ENCODE measurements around the gene KLK11. TPM values are rescaled to one million over a fixed set of nuclear protein-coding genes. Genes with fewer than 3 reads are reported as not detected.

KLK11 gene
- total and polyA plus RNA-seq, 11 donors, result 0.32 to 19.1 (median 0.38) TPM; not detected in 7

GRCh38 chr19:51000981-51001380 is 25.4 kb downstream of the KLK11 start:
- 26 to 34% (median 31%) methylated on average over 16 of the region's 16 CpGs for WGBS, 4 donors
- H3K9me3 ChIP-seq, result no peaks in the 10 kb centered on the region
- TF ChIP-seq CTCF (IDR thresholded peaks at IDR 0.05) (no peak), POLR2A (IDR thresholded peaks at IDR 0.05) (no peak)

DNA sequence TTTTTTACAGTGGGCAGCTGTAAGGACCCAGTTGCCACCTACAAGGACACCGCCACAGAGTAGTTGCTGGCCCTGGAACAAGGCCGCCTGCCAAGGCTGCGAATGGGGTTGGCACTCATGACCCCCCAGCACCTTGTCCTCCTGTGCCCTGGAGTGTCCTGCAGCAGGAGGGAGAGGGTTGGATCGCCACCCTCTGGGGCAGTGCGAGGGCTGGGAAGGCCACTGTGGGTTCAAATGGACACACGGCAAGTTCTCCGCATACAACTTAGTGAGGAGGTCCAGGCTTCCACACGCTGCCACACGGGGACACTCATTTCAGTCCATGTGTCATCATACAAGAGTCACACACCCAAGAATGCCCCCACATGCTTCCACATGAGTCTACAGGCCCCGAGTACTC is 26.0 kb downstream of the KLK11 start:
- H3K27me3 ChIP-seq, result peaks cover 14 to 70% (median 29%) of the 10 kb centered on the region in 9 donors
- 87 to 91% (median 89%) methylated on average over 6 to 10 of the region's 10 CpGs for WGBS, 4 donors

More at GRCh38 chr19:51000981-51001380, 25.4 kb downstream of the KLK11 start:
- Histone ChIP-seq H3K27me3 (peaks cover 14 to 67% (median 29%) of the 10 kb centered on the region in 9 donors), H3K4me1 (no peaks in the 10 kb centered on the region), H3K36me3 (no peaks in the 10 kb centered on the region), H3K4me3 (no peak overlapping the region), H3K27ac (no peak overlapping the region)
- ATAC-seq (peak in 1 of 4 donors; percentile 20), DNase-seq (no peak)
- intact Hi-C loops (cut with DNase I), result no loop called here

DNA sequence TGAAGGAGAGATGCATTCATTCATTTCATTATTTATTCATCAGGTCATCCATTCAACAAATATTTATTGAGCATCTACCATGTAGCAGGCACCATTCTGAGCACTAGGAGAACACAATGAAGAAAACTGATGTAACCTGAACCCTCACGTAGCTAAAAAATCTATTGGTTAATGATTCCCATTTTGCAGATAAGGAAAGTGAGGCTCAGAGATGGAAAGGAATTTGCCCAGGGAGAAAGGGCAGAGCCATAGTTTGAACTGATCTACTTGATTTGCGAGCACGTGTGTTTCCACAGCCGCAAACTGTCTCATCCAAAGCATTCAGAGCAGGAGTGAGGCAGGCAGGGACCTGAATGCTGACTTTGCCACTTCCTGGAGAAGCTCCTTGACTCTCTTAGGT is 27.7 kb downstream of the KLK11 start:
- Histone ChIP-seq H3K4me3 (no peak overlapping the region), H3K36me3 (no peaks in the 10 kb centered on the region), H3K27ac (no peak overlapping the region), H3K9me3 (no peaks in the 10 kb centered on the region), H3K27me3 (peaks cover 14 to 62% (median 29%) of the 10 kb centered on the region in 9 donors), H3K4me1 (no peaks in the 10 kb centered on the region)
- TF ChIP-seq CTCF (IDR thresholded peaks at IDR 0.05) (no peak), POLR2A (IDR thresholded peaks at IDR 0.05) (no peak)
- DNase-seq (no peak), ATAC-seq (no peak)
- WGBS, 4 donors, result 79 to 84% (median 81%) methylated on average over 4 of the region's 4 CpGs
- intact Hi-C loops (cut with DNase I), result no loop called here

More for the DNA sequence above, 26.0 kb downstream of the KLK11 start:
- DNase-seq, result no peak
- Histone ChIP-seq H3K4me1 (no peaks in the 10 kb centered on the region), H3K36me3 (no peaks in the 10 kb centered on the region), H3K27ac (no peak overlapping the region), H3K4me3 (no peak overlapping the region), H3K9me3 (no peaks in the 10 kb centered on the region)
- intact Hi-C loops (cut with DNase I), result no loop called here
- TF ChIP-seq POLR2A (IDR thresholded peaks at IDR 0.05), result no peak
- no peak for TF ChIP-seq CTCF (IDR thresholded peaks at IDR 0.05)
- no peak for ATAC-seq

GRCh38 chr19:50998061-50998460 is 28.4 kb downstream of the KLK11 start:
- H3K4me3 ChIP-seq, result no peak overlapping the region
- H3K36me3 ChIP-seq, result no peaks in the 10 kb centered on the region
- peaks cover 14 to 56% (median 28%) of the 10 kb centered on the region in 9 donors for H3K27me3 ChIP-seq
- H3K4me1 ChIP-seq, result no peaks in the 10 kb centered on the region
- DNase-seq, result no peak
- WGBS, 4 donors, result 69 to 75% (median 70%) methylated on average over 5 of the region's 5 CpGs
- H3K27ac ChIP-seq, result no peak overlapping the region
- H3K9me3 ChIP-seq, result no peaks in the 10 kb centered on the region
- no peak for ATAC-seq
- TF ChIP-seq POLR2A (IDR thresholded peaks at IDR 0.05) (no peak), CTCF (IDR thresholded peaks at IDR 0.05) (no peak)
- intact Hi-C loops (cut with DNase I), result no loop called here
